ENCODE measurements around the gene CFAP299.

Gene CFAP299

GRCh38 chr4:80446248-80446647, 110.7 kb downstream of the CFAP299 start:
- H3K36me3 ChIP-seq (replicated peaks), result no peaks in the 10 kb centered on the region
- no peak overlapping the region for H3K27ac ChIP-seq
- in situ Hi-C loops (cut with HindIII; ENCODE audit: low pct_ligation_motif_present, low sequenced_read_pairs), result no loop called here
- no peak for DNase-seq
- no peak overlapping the region for H3K4me3 ChIP-seq (ENCODE audit: low read depth, low read length)
- H3K27me3 ChIP-seq (replicated peaks), result no peaks in the 10 kb centered on the region
- TF ChIP-seq, protein P1, sequence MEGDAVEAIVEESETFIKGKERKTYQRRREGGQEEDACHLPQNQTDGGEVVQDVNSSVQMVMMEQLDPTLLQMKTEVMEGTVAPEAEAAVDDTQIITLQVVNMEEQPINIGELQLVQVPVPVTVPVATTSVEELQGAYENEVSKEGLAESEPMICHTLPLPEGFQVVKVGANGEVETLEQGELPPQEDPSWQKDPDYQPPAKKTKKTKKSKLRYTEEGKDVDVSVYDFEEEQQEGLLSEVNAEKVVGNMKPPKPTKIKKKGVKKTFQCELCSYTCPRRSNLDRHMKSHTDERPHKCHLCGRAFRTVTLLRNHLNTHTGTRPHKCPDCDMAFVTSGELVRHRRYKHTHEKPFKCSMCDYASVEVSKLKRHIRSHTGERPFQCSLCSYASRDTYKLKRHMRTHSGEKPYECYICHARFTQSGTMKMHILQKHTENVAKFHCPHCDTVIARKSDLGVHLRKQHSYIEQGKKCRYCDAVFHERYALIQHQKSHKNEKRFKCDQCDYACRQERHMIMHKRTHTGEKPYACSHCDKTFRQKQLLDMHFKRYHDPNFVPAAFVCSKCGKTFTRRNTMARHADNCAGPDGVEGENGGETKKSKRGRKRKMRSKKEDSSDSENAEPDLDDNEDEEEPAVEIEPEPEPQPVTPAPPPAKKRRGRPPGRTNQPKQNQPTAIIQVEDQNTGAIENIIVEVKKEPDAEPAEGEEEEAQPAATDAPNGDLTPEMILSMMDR (IDR thresholded peaks at IDR 0.05; ENCODE audit: low read depth, low read length, missing control alignments), result no peak

DNA sequence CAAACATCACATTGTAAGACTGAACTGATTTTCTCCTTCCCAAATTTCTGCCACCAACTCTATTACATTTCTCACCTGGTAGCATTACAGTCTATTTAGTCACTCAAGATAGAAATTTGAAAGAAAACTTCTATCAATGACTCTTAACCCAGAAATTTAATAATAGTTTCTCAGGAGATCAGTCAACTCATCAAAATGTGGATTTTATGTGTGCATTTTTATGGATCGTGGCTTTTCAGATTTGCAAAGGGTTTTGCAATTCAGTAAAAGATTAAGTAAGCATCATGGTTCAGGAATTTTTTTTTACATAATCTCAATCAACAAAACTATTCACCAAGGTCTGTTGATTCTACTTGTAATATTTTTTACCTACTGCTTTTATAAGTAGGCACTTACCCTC, 111.1 kb downstream of the CFAP299 start:
- DNase-seq, result no peak
- in situ Hi-C loops (cut with HindIII; ENCODE audit: low pct_ligation_motif_present, low sequenced_read_pairs), result no loop called here
- no peak overlapping the region for H3K4me3 ChIP-seq (ENCODE audit: low read depth, low read length)
- no peaks in the 10 kb centered on the region for H3K36me3 ChIP-seq (replicated peaks)
- no peaks in the 10 kb centered on the region for H3K27me3 ChIP-seq (replicated peaks)
- H3K27ac ChIP-seq, result no peak overlapping the region
- TF ChIP-seq, protein P1 (IDR thresholded peaks at IDR 0.05; ENCODE audit: low read depth, low read length, missing control alignments), result no peak

DNA sequence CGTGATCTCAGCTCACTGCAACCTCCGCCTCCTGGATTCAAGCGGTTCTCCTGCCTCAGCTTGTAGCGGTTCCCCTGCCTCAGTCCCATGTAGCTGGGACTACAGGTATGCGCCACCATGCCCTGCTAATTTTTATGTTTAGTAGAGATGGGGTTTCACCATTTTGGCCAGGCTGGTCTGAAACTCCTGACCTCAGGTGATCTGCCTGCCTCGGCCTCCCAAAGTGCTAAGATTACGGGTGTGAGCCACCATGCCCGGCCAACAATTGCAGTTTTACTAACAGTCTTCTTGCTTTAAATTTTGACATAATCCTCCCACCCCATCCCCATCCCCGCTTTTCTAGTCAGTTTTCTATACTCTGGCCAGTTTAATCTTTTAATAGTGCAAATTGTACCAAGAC, 112.0 kb downstream of the CFAP299 start:
- no peak for DNase-seq
- H3K36me3 ChIP-seq (replicated peaks), result no peaks in the 10 kb centered on the region
- no peak overlapping the region for H3K27ac ChIP-seq
- no peak overlapping the region for H3K4me3 ChIP-seq (ENCODE audit: low read depth, low read length)
- TF ChIP-seq, protein P1 (IDR thresholded peaks at IDR 0.05; ENCODE audit: low read depth, low read length, missing control alignments), result no peak
- in situ Hi-C loops (cut with HindIII; ENCODE audit: low pct_ligation_motif_present, low sequenced_read_pairs), result no loop called here
- no peaks in the 10 kb centered on the region for H3K27me3 ChIP-seq (replicated peaks)

GRCh38 chr4:80448056-80448455, 112.5 kb downstream of the CFAP299 start:
- in situ Hi-C loops (cut with HindIII; ENCODE audit: low pct_ligation_motif_present, low sequenced_read_pairs), result no loop called here
- Histone ChIP-seq H3K27me3 (replicated peaks) (no peaks in the 10 kb centered on the region), H3K27ac (no peak overlapping the region), H3K36me3 (replicated peaks) (no peaks in the 10 kb centered on the region), H3K4me3 (ENCODE audit: low read depth, low read length) (no peak overlapping the region)
- DNase-seq, result no peak
- TF ChIP-seq, protein P1 (IDR thresholded peaks at IDR 0.05; ENCODE audit: low read depth, low read length, missing control alignments), result no peak

GRCh38 chr4:80452055-80452454, 116.5 kb downstream of the CFAP299 start:
- H3K27ac ChIP-seq, result no peak overlapping the region
- in situ Hi-C loops (cut with HindIII; ENCODE audit: low pct_ligation_motif_present, low sequenced_read_pairs), result no loop called here
- no peaks in the 10 kb centered on the region for H3K27me3 ChIP-seq (replicated peaks)
- TF ChIP-seq, protein P1 (IDR thresholded peaks at IDR 0.05; ENCODE audit: low read depth, low read length, missing control alignments), result no peak
- no peak for DNase-seq
- H3K4me3 ChIP-seq (ENCODE audit: low read depth, low read length), result no peak overlapping the region
- H3K36me3 ChIP-seq (replicated peaks), result no peaks in the 10 kb centered on the region

GRCh38 chr4:80452768-80453167, 117.2 kb downstream of the CFAP299 start:
- H3K4me3 ChIP-seq (ENCODE audit: low read depth, low read length), result no peak overlapping the region
- H3K36me3 ChIP-seq (replicated peaks), result no peaks in the 10 kb centered on the region
- H3K27me3 ChIP-seq (replicated peaks), result no peaks in the 10 kb centered on the region
- TF ChIP-seq, protein P1 (IDR thresholded peaks at IDR 0.05; ENCODE audit: low read depth, low read length, missing control alignments), result no peak
- in situ Hi-C loops (cut with HindIII; ENCODE audit: low pct_ligation_motif_present, low sequenced_read_pairs), result no loop called here
- no peak overlapping the region for H3K27ac ChIP-seq
- no peak for DNase-seq

Data from brain microvascular endothelial cell (primary cell).